Measurements from ENCODE around the gene ATPAF1.

GRCh38 chr1:46677339-46677738 is 9.2 kb upstream of the ATPAF1 start:
- TF ChIP-seq CTCF (IDR thresholded peaks at IDR 0.05): no peak
- no peak for TF ChIP-seq POLR2A (IDR thresholded peaks at IDR 0.05)
- TF ChIP-seq POLR2AphosphoS5 (IDR thresholded peaks at IDR 0.05): no peak
- TF ChIP-seq EP300 (IDR thresholded peaks at IDR 0.05): no peak

Data from stomach (tissue), 4 donors.